HuH-7 (cell line): ENCODE measurements around the gene BICC1.
A peak's percentile ranks its signal among the peaks of the same experiment; 100 is the strongest.

ENCODE experiments used
- DNase-seq: peaks from one replicate; pipeline ENCODE4 v3.0.0; 2011; ENCODE audit warnings: low spot score

BICC1 gene

DNA sequence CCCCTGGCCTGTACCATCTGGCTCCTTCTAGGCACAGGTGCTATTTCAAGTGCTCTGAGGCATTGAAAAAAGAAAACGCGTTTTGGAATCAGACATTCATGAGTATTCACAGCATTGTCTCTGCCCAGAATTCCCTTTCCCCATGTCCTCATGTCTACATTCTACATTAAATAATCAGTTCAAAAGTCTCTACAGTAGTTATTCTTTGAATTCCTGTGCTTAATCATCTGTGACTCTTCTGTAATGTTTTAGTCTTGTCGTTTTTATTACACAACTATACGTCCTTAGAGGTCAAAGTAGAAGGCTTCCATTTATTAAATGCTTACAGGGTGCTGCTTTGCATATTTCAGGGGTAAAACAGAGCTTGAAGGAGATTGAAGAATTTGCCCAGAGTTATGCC, 95.7 kb downstream of the BICC1 start:
- no peak for DNase-seq

- DNase-seq: no peak
Measured at GRCh38 chr10:58608826-58609531, 96.3 kb downstream of the BICC1 start.

DNA sequence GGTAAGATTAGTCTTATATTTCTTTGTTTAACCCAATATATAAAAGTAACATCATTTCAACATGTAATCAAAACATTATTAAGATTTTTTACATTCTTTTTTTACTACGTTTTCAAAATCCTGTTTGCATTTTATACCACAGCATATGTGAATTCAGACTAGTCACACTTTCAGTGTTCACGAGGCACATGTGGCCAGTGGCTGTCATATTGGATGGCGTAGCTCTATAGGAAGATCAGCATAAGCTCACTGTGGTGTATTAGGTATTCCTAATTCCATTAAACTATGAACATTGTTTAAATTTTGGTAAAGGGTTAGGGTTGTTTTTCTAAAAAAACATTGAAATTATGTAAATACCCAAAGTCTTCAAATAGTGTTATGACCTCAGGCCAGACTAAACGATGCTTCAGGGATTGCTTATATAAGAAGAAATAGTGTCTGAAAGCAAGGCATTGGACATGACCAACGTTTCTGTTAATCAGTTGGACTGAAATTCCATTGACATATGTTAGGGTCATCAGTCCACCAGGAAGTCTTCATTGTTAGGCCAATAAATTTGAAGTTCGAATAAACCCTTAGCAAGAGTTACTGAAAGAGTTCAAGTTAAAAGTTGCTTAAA, 97.0 kb downstream of the BICC1 start:
- no peak for DNase-seq

DNA sequence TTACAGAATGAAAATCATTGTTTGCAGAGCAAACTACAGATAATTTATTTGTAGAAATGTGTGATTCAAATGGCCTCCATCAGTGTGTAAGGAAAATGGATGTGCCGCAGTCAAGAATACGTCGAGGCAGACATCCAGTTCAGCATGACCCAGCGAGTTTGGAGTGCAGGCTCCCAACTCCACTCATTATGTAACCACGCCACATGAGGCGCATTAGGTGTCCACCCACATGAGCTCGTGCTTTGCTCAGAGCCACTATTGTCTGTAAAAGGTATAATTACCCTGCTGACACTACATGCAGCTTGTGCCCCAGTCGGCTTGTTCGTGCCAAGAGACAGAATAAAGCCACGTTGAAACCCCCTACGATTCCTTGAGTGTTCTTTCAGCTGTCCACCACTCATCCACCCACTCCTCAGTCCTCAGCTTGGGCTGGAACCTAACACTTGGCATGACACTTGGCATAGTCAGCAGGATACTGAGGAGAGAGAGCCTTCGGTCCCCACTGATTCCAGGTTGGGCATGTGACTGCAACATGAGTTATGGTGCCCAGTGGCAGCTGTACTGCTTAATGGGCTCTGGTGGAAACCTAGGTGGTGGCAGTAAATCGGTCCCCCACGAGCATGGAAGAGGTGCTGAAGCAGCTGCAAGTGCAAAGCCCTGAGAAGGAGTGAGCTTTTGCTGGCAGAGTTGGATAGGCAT, 102.7 kb downstream of the BICC1 start:
- DNase-seq: no peak

GRCh38 chr10:58618158-58618676, 105.5 kb downstream of the BICC1 start:
- no peak for DNase-seq

DNA sequence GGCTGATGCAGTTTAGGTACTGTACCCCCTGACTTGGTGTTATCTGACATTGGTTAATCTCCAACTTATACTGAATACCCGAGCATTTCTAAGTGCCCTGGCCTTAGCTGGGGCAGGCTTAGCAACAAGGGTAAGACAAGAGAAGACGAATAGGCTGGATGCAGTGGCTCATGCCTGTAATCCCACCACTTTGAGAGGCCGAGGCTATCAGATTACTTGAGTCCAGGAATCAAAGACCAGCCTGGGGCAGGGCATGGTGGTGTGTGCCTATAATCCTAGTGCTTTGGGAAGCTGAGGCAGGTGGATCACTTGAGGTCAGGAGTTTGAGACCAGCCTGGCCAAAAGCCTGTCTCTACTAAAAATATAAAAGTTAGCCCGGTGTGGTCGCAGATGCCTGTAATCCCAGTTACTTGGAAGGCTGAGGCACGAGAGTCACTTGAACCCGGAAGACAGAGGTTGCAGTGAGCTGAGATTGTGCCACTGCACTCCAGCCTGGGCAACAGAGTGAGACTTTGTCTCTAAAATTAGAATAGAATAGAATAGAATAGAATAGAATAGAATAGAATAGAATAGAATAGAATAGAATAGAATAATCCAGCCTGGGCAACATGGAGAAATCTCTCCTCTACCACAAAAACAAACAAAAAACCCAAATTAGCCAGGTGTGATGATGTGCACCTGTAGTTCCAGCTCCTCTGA, 108.9 kb downstream of the BICC1 start:
- DNase-seq: no peak

- no peak for DNase-seq
Measured at GRCh38 chr10:58622246-58622645, 109.6 kb downstream of the BICC1 start.

GRCh38 chr10:58625070-58625469, 112.4 kb downstream of the BICC1 start:
- no peak for DNase-seq

DNA sequence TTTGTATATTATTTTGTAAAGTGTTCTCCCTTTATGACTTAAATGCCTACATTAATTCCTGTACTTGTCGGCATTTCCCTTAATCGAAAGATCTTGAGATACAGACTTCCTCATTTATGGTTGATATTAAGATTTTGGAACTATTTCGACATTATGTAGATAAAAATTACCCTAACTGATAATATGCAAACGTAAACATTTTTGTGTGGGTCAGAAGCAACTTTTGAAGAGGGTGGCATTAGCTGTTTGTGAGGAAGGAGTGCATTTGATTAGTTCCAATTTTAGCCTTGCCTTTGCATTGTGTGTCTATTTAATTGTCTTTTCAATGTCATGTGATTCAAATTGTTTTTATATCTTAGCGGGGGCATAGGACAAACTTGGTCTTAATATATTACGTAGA, 114.7 kb downstream of the BICC1 start:
- DNase-seq: no peak

- DNase-seq: no peak
Measured at GRCh38 chr10:58631715-58632114, 119.0 kb downstream of the BICC1 start.

DNA sequence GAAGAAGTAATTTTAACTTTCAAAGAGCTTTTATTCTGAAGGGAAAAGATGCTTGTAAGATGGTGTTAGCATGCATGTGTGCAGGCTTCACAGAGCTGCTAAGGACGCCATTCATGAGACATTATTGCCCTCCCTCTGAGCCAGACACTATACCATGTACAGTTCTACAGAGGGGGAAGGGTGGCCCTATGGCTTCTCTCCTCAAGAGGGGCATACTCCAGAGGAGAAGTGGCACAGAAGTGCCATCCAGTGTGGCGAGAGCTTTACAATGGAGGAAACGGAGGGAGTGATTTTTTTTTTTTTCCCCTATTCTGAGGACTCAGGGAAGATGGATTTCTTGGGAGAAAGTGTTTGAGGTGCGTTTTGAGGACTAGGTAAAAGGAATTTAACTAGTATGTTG, 119.5 kb downstream of the BICC1 start:
- DNase-seq: no peak

DNA sequence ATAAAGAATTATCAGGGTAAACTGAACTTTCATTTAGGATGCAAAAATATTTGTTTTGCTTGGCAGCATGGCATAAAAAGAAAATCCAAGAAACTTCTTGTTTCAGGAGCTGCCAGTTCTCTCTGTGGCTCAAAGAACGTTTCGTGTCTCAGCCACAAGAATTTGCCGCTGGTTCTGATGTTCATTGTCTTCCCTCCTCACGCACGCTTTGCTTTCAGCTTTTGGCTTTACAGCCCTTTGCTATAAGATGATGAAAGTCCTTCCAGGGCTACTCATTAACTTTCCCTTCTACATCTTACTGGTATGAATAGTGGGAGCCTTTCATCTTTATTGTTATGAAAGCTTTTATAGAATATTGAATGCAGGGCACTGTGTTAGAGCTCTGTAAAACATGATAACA, 124.7 kb downstream of the BICC1 start:
- peak; percentile 12 for DNase-seq

DNA sequence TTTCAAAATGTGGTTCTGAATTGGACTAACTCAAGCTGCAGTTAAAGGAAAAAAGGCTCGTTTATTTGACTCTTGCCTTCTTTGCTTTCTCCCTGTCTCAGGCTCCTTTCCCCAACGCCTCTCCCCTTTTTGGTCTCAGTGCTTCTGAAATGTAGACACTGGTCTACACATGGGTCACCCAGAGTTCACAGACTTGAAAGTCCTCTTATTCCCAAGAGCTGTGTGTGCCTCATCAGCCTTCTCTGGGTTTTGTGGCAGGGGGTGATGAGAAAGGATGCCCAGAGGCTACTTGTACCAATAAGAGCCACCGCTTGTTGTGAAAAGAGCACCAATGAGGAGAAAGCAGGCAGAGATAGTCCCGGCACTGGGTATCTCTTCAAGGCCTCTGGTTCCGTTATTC, 125.7 kb downstream of the BICC1 start:
- no peak for DNase-seq

- DNase-seq: peak; percentile 30
Measured at GRCh38 chr10:58641095-58641531, 128.4 kb downstream of the BICC1 start.

DNA sequence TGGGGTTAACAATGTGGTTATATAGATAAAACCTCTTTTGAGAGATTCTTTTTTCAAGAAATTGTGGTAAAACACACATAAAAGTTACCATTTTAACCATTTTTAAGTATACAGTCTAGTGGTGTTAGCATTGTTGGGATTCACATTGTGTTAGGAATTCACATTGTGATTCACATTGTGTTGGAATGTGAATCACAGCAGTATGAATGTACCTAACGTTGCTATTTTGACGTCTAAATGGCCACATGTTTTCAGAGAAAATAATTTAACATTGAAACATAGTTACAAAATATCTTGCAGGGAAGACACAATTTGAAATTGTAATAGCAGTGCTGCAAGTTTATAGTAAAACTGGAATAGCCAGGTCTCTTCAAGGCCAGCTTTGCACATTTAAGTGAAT, 129.0 kb downstream of the BICC1 start:
- DNase-seq: no peak

DNA sequence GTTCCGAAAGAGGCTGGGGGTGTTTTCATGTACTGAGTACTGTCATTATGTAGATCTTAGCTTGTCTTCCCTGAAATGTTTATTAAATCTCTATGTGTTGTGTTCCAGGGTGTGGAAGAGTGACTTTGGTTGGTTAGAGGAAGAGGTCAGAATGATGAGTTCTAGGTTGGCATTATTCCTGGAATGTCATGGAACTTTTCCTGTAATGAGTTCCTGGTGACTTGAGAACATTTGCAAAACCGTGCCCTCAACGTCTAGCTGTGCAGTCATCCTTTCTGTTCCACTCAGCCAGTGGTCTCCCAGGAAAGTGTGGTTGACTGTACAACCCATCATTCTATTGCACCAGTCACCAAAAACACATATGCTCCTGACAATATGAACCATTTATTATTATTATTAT, 129.6 kb downstream of the BICC1 start:
- DNase-seq: no peak

DNA sequence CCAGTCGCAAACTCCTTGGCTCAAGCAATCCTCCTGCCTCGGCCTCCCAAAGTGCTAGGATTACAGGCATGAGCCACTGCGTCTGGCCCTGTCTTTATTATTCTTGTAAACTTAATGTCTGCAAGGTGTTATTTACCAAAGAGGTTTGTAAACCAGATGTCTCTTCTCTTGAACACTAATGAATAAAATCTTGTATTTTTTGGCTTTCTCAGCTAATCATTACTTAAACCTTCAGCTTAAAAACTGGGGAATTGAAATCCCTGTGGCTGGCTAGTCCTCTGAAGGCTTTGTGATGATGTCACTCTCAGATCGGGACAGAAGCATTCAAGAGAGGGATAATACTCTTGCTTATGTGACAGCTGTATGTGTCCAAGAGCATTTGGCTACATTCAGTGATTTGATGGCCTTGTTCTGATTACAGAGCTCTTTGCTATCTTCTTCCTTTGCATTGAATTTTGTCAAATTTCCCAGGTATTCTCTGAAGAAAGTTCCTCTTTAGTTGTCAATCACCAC, 130.3 kb downstream of the BICC1 start:
- no peak for DNase-seq

DNA sequence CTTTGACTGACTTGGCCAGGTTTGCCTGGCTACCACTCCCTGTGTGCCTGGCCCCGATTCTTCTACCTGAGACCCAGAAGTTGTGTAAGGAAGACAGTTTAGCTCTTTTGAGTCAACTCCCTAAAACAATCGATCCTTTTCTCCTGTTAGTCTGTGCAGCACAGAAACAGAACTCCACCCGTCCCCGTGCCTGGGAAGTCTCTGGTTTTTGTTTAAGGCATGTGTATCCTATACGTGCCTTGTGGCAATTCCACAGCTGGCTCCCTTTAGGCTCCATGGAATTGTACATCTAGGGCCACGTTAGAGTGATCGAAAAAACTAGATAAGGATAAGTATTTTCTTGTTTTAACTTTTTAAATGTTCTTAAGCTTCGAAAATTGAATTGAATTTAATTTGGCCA, 131.6 kb downstream of the BICC1 start:
- DNase-seq: no peak

GRCh38 chr10:58645416-58646146, 132.9 kb downstream of the BICC1 start:
- DNase-seq: no peak

DNA sequence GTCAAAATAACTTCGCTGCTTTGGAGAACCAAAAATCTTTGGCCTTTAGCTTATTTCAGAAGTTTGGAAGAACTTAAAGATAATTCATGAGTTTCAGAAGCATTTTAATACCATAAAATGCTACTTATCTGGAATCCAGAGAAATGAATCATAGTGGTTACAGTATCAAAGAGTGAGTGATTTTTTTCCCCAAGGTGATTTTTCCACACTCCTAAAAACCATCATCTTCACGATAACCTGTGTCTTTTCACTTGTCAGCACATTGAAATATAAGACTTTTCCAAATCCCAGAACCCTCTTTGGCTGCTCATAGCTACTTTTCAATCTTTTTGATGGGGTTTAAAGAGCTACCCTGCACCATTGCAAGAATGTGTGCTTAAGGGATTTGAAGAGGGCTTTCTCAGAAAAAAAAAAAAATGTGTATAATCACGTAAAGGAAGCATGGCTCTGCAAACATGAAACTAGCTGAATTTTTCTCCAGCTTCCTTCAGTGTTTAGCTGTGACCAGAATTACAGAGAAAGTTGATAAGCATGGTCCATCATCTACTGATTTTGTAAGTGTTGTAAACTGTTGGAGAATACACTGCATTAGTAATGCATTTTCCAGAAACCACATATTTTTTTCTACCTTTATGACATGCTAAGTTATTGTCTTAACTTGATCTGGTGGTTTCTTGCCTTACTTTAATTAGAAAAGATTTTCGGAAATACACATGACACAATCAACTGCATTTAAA, 134.9 kb downstream of the BICC1 start:
- no peak for DNase-seq

DNA sequence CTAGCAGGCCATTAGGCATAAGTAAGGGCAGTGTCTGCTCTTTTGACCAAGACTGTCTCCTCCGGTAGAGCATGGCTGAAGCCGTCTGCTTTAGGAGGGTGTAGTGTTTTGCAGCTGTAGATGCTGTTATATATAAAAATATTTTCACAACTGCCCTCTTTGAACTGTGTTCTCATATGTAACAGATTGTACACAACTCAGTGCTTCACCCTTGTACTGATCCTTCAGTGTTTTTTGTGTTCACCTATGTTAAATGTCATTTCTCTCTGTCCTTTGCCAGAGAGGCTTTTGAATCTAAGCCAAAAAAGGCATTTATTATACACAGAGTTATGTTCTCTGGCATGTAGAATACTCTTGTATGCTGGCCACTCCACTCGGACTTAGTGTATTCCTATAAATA, 135.5 kb downstream of the BICC1 start:
- DNase-seq: no peak
